GM13977 (cell line): ENCODE measurements around the gene OGG1.

ENCODE experiments used
- DNase-seq: peaks from one replicate; pipeline ENCODE4 v3.0.0; 2012; ENCODE audit warnings: low spot score
- in situ Hi-C: fragments of 300-500 bp; cut with MboI; formaldehyde crosslinking; loops from one replicate; pipeline ENCODE4 v1.12.0; 2022; ENCODE audit warnings: low sequenced_read_pairs, low pct_unique_long_range_greater_than_20kb, mixed read lengths, inconsistent platforms; ENCODE audit not compliant: unreplicated experiment
- TF ChIP-seq, protein P1 (sequence below): IDR thresholded peaks from 2 replicates; pipeline ENCODE4 v1.5.1; 2012; ENCODE audit warnings: mild to moderate bottlenecking, control low read depth; ENCODE audit not compliant: insufficient read depth; ENCODE audit errors: extremely low read depth, missing control alignments

OGG1 gene

DNA sequence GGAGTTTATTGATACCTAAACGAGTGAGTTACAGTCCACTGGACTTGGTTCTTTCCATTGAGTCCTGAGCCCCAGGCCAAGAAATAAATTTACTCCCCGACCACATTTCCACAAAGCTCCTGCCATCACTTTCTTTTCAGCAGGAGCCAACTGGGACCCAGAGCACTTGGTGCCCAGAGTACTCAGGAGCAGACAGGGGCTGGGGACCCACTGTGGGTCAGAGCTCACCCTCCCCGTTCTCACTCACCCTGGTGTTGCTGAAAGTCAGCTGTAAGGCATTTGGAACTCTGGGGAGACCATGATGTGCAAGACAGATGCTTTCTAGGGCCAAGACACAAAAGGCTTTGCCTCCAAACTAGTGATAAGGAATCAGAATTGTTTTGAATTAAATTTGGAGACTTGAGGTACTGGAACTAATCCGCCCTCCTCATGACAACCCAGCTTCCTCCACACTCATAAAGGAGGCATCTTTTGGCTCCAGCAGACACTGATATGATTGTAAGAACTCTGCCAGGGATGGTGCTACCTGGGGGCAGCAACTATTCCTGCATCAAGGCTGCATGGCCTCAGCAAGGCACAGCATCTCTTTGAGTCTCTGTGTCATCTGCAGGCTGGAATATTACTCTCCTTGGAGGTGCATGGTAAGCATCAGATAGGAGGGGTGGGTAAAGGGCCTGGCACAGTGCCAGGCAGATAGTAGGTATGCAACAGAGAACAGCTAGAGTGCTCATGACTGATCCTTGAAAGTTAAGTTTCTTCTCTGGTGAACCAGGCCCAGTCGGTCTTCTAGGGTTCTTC is 27.3 kb downstream of the OGG1 start:
- TF ChIP-seq, protein P1, sequence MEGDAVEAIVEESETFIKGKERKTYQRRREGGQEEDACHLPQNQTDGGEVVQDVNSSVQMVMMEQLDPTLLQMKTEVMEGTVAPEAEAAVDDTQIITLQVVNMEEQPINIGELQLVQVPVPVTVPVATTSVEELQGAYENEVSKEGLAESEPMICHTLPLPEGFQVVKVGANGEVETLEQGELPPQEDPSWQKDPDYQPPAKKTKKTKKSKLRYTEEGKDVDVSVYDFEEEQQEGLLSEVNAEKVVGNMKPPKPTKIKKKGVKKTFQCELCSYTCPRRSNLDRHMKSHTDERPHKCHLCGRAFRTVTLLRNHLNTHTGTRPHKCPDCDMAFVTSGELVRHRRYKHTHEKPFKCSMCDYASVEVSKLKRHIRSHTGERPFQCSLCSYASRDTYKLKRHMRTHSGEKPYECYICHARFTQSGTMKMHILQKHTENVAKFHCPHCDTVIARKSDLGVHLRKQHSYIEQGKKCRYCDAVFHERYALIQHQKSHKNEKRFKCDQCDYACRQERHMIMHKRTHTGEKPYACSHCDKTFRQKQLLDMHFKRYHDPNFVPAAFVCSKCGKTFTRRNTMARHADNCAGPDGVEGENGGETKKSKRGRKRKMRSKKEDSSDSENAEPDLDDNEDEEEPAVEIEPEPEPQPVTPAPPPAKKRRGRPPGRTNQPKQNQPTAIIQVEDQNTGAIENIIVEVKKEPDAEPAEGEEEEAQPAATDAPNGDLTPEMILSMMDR = no peak
- DNase-seq = no peak
- in situ Hi-C loops = no loop called here

DNA sequence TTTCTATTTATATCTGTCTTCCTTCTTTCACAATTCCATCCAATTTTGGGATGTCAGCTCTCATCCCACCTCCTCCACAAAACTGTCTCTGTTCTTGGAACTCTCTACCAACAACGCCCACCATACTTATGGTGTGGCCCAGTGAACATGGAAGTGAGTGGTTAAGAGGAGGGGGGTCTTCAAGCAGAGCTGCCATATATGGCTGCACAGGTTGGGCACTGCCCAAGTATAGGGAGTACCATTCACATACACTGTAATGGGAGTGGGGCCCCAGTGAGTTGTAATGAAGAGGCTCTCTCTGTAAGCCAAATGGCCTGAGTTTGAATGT is 27.9 kb downstream of the OGG1 start:
- in situ Hi-C loops = no loop called here
- TF ChIP-seq, protein P1 = no peak
- no peak for DNase-seq

DNA sequence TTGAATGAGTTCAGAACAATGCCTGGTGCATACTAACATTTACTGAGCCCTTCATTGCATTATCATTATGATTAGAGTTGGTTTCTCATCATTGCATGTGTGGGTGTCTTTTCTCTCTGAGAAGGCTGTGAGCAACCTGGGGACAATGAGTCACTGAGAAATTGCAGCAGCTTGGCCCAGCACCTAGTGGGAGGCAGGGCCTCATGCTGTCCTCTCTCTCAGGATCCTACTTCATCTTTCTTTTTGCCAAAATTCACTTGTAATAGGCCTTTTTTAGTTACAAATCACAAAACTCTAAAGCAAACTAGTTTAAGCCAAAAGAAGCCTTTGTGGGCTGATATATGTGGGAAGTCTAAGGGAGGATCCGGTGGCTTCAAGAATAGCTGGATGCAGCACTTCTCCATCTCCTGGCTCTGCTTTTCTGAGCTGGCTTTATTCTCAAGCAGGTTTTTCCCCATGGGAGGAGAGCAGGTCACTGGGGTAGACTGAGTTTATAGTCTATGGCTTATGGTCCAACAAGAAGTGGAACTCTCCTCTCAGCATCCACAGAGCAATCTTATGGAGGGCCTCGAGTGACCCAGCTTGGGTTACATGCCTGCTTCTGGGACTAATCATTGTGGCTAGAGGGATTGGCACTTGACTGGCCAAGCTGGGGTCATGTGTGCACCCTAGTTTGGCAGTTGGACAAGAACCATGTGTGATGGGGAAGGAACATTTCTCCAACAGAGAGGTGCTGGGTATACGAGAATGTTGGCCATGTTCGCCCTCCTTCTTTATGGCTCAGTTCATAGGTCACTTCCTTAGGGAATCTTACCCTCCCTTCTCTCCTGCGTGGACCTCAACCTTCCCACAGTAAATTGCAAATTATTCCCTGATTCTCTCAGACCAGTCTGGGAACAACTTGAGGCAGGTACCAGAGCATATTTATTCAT is 28.7 kb downstream of the OGG1 start:
- TF ChIP-seq, protein P1 = no peak
- in situ Hi-C loops = no loop called here
- peak; percentile 44 for DNase-seq

DNA sequence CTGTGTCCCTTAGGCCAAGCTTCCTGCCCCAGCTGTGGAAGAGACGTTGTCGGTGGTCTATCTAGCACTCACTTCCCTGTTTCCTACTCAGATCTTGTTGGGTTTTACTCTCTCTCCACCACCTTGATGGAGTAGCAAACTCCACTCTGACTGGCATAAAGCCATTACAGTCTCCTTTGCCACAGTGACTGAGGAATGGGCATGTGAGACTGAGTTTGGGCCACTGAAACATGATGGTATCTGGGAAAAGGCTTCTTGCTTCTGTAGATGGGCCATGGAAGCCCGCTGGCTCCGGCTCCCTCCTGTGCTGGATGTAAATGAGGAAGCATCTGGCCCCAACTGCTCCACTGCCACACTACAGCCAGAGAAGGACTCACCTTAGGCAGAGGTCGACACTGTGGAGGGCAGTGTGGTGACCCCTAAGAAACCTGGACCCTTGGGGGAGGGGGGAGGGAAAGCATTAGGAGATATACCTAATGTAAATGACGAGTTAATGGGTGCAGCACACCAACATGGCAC is 29.4 kb downstream of the OGG1 start:
- in situ Hi-C loops = no loop called here
- TF ChIP-seq, protein P1 = no peak

DNA sequence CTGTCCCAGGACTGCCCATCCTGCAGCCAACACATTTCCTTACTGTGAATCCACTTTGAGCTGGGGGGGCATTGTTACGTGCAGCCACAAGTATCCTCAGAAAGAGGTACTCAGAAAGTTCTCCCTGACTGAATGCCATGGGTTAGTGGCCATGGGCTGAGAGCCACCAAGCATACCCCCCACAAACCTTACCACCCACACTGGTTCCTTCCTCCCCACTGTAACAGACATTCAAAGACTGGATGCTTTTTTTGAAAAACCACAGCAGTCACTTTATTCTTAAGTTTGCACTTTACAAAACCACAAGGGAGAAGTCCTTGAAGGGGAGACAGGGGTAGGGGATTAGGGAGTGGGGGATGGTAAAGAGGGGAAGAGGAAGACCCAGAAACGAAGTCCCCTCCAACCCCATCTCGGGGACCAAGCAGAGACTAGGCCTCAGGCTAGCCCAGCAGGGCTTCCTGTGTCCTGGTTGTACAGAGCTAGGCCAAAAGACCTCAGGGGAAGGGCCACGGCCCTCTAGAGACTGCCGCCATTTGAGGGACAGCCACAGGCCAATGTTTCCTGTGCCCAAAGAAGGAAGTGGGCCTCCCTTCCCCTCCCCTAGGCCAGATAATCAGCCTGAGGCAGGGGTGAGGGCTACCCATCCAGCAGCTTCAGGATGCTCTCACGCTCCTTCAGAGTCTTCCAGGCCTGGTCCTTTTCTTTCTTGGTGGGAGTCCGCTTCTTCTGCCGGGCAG is 30.1 kb downstream of the OGG1 start:
- TF ChIP-seq, protein P1 = no peak
- DNase-seq = peak; percentile 57
- in situ Hi-C loops = no loop called here

More for the DNA sequence above, 29.4 kb downstream of the OGG1 start:
- DNase-seq = no peak

DNA sequence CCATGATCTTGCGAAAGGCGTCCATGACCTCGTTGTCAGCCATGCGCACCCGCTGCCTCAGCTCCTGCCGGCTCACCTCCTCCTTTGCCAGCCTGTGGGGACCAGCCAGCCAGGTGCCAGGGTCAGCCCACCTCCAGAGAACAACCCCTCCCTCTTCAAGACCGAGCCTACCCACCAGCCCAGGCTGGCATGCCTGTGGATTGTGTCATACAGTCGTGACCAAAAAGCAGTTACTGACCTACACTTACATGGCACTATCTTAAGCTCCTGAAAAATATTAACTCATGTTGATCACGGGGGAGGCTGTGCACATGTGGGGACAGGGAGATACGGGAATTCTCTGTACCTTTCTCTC is 30.7 kb downstream of the OGG1 start:
- in situ Hi-C loops = no loop called here
- DNase-seq = no peak
- TF ChIP-seq, protein P1 = no peak
